KMS-11 (cell line): ENCODE data around the gene SPINT2.

ENCODE experiments used
- H2AFZ ChIP-seq: fragments of 200-600 bp; sonication (generic); 2 replicates; pipeline ENCODE4 v1.6.1; 2016; ENCODE audit warnings: antibody characterized with exemption, mixed run types, low read depth
- H3K27ac ChIP-seq: fragments of 200-600 bp; sonication (generic); 2 replicates; pipeline ENCODE4 v1.6.1; 2016; ENCODE audit warnings: mild to moderate bottlenecking, mixed run types
- H3K27me3 ChIP-seq: fragments of 200-600 bp; sonication (generic); 2 replicates; pipeline ENCODE4 v1.6.1; 2017; ENCODE audit warnings: mild to moderate bottlenecking, low read depth, mixed run types, moderate library complexity; ENCODE audit not compliant: insufficient read depth
- H3K36me3 ChIP-seq: fragments of 200-600 bp; sonication (generic); 2 replicates; pipeline ENCODE4 v1.6.1; 2017; ENCODE audit warnings: mild to moderate bottlenecking, mixed run types; ENCODE audit not compliant: insufficient read depth
- H3K4me1 ChIP-seq: fragments of 200-600 bp; sonication (generic); 2 replicates; pipeline ENCODE4 v1.6.1; 2016; ENCODE audit warnings: mild to moderate bottlenecking, low read depth, mixed run types; ENCODE audit not compliant: poor library complexity, severe bottlenecking
- H3K4me2 ChIP-seq: fragments of 200-600 bp; sonication (generic); 2 replicates; pipeline ENCODE4 v1.7.0; 2016; ENCODE audit warnings: mild to moderate bottlenecking, mixed run types
- H3K4me3 ChIP-seq: fragments of 200-600 bp; sonication (generic); IDR thresholded peaks from 2 replicates; pipeline ENCODE4 v1.6.1; 2017; ENCODE audit warnings: low read depth, low read length, mixed read lengths; ENCODE audit not compliant: insufficient read depth
- H3K79me2 ChIP-seq: fragments of 200-600 bp; sonication (generic); 2 replicates; pipeline ENCODE4 v1.6.1; 2016; ENCODE audit warnings: low read depth, mixed run types; ENCODE audit not compliant: insufficient read depth
- H3K9ac ChIP-seq: fragments of 200-600 bp; sonication (generic); 2 replicates; pipeline ENCODE4 v1.6.1; 2016; ENCODE audit warnings: mild to moderate bottlenecking, mixed run types
- H4K20me1 ChIP-seq: fragments of 200-600 bp; sonication (generic); 2 replicates; pipeline ENCODE4 v1.6.1; 2016; ENCODE audit warnings: mild to moderate bottlenecking, mixed run types; ENCODE audit not compliant: insufficient read depth
- TF ChIP-seq, protein P1 (sequence below): fragments of 200-600 bp; sonication (generic); conservative IDR thresholded peaks from 2 replicates; pipeline ENCODE4 v1.6.1; 2017; ENCODE audit warnings: low read depth, mild to moderate bottlenecking, antibody characterized with exemption, low read length, moderate library complexity, mixed read lengths

SPINT2 gene

GRCh38 chr19:38293281-38293680, 28.9 kb downstream of the SPINT2 start:
- H3K36me3 ChIP-seq, result no peaks in the 10 kb centered on the region
- TF ChIP-seq, protein P1, sequence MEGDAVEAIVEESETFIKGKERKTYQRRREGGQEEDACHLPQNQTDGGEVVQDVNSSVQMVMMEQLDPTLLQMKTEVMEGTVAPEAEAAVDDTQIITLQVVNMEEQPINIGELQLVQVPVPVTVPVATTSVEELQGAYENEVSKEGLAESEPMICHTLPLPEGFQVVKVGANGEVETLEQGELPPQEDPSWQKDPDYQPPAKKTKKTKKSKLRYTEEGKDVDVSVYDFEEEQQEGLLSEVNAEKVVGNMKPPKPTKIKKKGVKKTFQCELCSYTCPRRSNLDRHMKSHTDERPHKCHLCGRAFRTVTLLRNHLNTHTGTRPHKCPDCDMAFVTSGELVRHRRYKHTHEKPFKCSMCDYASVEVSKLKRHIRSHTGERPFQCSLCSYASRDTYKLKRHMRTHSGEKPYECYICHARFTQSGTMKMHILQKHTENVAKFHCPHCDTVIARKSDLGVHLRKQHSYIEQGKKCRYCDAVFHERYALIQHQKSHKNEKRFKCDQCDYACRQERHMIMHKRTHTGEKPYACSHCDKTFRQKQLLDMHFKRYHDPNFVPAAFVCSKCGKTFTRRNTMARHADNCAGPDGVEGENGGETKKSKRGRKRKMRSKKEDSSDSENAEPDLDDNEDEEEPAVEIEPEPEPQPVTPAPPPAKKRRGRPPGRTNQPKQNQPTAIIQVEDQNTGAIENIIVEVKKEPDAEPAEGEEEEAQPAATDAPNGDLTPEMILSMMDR, result no peak
- no peak overlapping the region for H3K27ac ChIP-seq
- H3K4me1 ChIP-seq, result no peaks in the 10 kb centered on the region
- H3K79me2 ChIP-seq, result no peaks in the 10 kb centered on the region
- no peak overlapping the region for H3K4me2 ChIP-seq
- H4K20me1 ChIP-seq, result no peaks in the 10 kb centered on the region
- H3K9ac ChIP-seq, result no peak overlapping the region
- H3K4me3 ChIP-seq, result no peak overlapping the region
- no peak overlapping the region for H2AFZ ChIP-seq
- H3K27me3 ChIP-seq, result peaks cover 25% of the 10 kb centered on the region; the same call in 1 of the 2 replicates

DNA sequence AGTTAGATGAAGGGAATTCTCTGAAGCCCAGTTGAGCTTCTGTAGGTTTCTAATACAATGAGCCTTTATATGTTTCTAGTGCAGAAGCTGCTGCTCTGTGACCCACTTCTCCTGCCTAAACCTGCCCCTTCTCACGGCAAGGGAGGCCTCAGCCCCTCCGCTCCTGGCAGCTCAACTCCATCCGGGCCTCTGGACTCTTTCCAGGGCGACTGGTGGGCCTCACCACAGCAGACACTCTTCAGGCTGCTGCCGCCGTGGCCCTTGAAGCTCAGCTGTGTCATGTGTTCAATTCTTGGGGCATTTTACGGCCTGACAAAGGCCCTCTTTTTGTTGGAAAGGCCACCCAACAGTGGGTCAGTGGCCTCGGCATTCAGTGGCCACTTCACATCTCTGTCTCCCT, 29.7 kb downstream of the SPINT2 start:
- Histone ChIP-seq H3K4me3 (no peak overlapping the region), H3K36me3 (no peaks in the 10 kb centered on the region), H3K4me2 (no peak overlapping the region), H3K79me2 (no peaks in the 10 kb centered on the region), H3K27ac (no peak overlapping the region), H3K4me1 (no peaks in the 10 kb centered on the region), H3K9ac (no peak overlapping the region), H4K20me1 (no peaks in the 10 kb centered on the region), H2AFZ (no peak overlapping the region), H3K27me3 (peaks cover 25% of the 10 kb centered on the region; the same call in 1 of the 2 replicates)
- TF ChIP-seq, protein P1, result no peak

DNA sequence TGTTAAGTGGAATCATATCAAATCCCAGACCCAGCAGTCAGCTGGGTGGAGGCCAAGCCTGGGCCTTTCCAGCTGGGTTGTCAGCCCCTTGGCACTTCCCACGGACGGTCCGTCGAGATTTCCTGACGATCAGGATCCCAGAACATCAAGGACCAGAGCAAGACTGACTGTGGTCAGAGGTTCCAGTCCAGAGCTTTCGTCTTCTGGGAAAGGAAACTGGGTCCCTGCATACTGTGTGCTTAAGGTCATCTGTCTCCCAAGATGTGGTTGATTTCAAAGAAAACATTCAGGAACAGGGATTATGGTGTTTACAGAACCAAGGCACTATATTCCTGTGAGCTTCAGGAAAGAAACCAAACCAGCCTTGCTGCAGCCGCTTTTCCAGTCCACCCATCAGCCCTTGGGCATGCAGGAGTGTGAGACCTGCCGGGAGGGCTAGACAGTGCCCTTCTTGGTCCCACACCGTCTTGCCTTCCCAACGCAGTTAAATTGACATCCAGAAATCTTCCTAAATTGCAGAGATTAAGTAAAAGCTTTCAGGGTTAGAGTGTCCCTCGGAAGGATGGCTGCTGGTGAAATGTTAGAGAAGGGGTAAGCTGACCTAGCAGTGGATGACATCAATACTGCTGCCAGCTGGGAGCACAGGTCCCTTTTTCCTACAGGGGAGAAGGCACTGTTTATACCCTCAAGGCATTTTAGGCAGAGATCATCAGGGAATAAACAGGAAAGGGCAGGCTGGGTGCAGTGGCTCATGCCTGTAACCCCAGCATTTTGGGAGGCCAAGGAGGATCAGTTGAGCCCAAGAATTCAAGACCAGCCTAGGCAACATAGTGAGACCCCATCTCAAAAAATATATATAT, 34.7 kb downstream of the SPINT2 start:
- Histone ChIP-seq H3K4me1 (no peaks in the 10 kb centered on the region), H2AFZ (no peak overlapping the region), H4K20me1 (no peaks in the 10 kb centered on the region), H3K4me3 (no peak overlapping the region), H3K36me3 (no peaks in the 10 kb centered on the region), H3K4me2 (no peak overlapping the region), H3K79me2 (no peaks in the 10 kb centered on the region), H3K9ac (no peak overlapping the region), H3K27me3 (peaks cover 6% of the 10 kb centered on the region; the same call in 1 of the 2 replicates), H3K27ac (no peak overlapping the region)
- TF ChIP-seq, protein P1, result no peak

GRCh38 chr19:38303517-38304351, 39.4 kb downstream of the SPINT2 start, which contains the start of gene C19orf33:
Gene C19orf33 (plus strand): TSS chr19:38304251. CDS start chr19:38304262, 11 bp downstream.
- H3K9ac ChIP-seq, result no peak within 1 kb of the TSS
- TF ChIP-seq, protein P1, result no peak
- H3K4me2 ChIP-seq, result no peak within 1 kb of the TSS
- H3K27me3 ChIP-seq, result no peaks in the 10 kb centered on the region
- no peak within 1 kb of the TSS for H2AFZ ChIP-seq
- H3K4me1 ChIP-seq, result no peaks in the 10 kb centered on the region
- H3K79me2 ChIP-seq, result no peaks in the 10 kb centered on the region
- no peaks in the 10 kb centered on the region for H4K20me1 ChIP-seq
- H3K36me3 ChIP-seq, result no peaks in the 10 kb centered on the region
- H3K4me3 ChIP-seq, result no peak within 1 kb of the TSS
- H3K27ac ChIP-seq, result no peak within 1 kb of the TSS
